ENCODE results near the gene MYOM1. TPM values are rescaled to one million over a fixed set of nuclear protein-coding genes. Genes with fewer than 3 reads are reported as not detected.

MYOM1 gene
- total RNA-seq, 1 experiment from 2014 or later, result 0.92 TPM

- no peaks in the 10 kb centered on the region for H3K27me3 ChIP-seq (ENCODE audit: control insufficient read depth, insufficient read depth, low read length)
- TF ChIP-seq REST (IDR thresholded peaks at IDR 0.05; ENCODE audit: insufficient read depth in 1 of 2, low read depth in 2 of 2, low read length in 1 of 2), result no peak
- TF ChIP-seq TCF7L2 (IDR thresholded peaks at IDR 0.05; ENCODE audit: low read depth, low read length), result no peak
- no peak for TF ChIP-seq POLR2AphosphoS5 (IDR thresholded peaks at IDR 0.05; ENCODE audit: low read depth, low read length)
- TF ChIP-seq, protein P1, sequence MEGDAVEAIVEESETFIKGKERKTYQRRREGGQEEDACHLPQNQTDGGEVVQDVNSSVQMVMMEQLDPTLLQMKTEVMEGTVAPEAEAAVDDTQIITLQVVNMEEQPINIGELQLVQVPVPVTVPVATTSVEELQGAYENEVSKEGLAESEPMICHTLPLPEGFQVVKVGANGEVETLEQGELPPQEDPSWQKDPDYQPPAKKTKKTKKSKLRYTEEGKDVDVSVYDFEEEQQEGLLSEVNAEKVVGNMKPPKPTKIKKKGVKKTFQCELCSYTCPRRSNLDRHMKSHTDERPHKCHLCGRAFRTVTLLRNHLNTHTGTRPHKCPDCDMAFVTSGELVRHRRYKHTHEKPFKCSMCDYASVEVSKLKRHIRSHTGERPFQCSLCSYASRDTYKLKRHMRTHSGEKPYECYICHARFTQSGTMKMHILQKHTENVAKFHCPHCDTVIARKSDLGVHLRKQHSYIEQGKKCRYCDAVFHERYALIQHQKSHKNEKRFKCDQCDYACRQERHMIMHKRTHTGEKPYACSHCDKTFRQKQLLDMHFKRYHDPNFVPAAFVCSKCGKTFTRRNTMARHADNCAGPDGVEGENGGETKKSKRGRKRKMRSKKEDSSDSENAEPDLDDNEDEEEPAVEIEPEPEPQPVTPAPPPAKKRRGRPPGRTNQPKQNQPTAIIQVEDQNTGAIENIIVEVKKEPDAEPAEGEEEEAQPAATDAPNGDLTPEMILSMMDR (IDR thresholded peaks at IDR 0.05), result no peak
- TF ChIP-seq SIN3A (IDR thresholded peaks at IDR 0.05; ENCODE audit: borderline replicate concordance, insufficient read depth, low read depth, low read length), result no peak
- no peak for ATAC-seq
- in situ Hi-C loops (cut with HindIII; ENCODE audit: low pct_unique_long_range_greater_than_20kb, low sequenced_read_pairs) (no loop called here), intact Hi-C loops (cut with micrococcal nuclease; ENCODE audit: unreplicated experiment) (loop anchor here (5.0 kb wide), 2 partner anchors 93 to 222 kb away; partner anchors contain the start of gene MYL12A)
- no peak overlapping the region for H3K4me3 ChIP-seq (ENCODE audit: low read depth in 2 of 2, low read length in 2 of 2)
- DNase-seq (ENCODE audit: low read depth, low spot score), result no peak
- no peaks in the 10 kb centered on the region for H3K36me3 ChIP-seq (ENCODE audit: control insufficient read depth, insufficient read depth, low read length)
- H3K27ac ChIP-seq (ENCODE audit: low read length), result no peak overlapping the region
- no TSS peak for BruUV-seq (replicated peaks)
- H3K9me3 ChIP-seq (ENCODE audit: control insufficient read depth, insufficient read depth, low read depth, low read length), result no peaks in the 10 kb centered on the region
- no peaks in the 10 kb centered on the region for H3K4me1 ChIP-seq (ENCODE audit: control insufficient read depth, insufficient read depth, low read length)
- ChIA-PET POLR2A (no interaction called here), CTCF (no interaction called here)
These were observed 65.6 kb downstream of the MYOM1 start for GRCh38 chr18:3154214-3154613.

- TF ChIP-seq SIN3A (IDR thresholded peaks at IDR 0.05; ENCODE audit: borderline replicate concordance, insufficient read depth, low read depth, low read length) (no peak), POLR2AphosphoS5 (IDR thresholded peaks at IDR 0.05; ENCODE audit: low read depth, low read length) (no peak), REST (IDR thresholded peaks at IDR 0.05; ENCODE audit: insufficient read depth in 1 of 2, low read depth in 2 of 2, low read length in 1 of 2) (no peak), TCF7L2 (IDR thresholded peaks at IDR 0.05; ENCODE audit: low read depth, low read length) (no peak)
- TF ChIP-seq, protein P1 (IDR thresholded peaks at IDR 0.05), result no peak
- in situ Hi-C loops (cut with HindIII; ENCODE audit: low pct_unique_long_range_greater_than_20kb, low sequenced_read_pairs) (no loop called here), intact Hi-C loops (cut with micrococcal nuclease; ENCODE audit: unreplicated experiment) (loop anchor here (5.0 kb wide), 2 partner anchors 94 to 221 kb away; partner anchors contain the start of gene MYL12A)
- no peaks in the 10 kb centered on the region for H3K27me3 ChIP-seq (ENCODE audit: control insufficient read depth, insufficient read depth, low read length)
- H3K4me1 ChIP-seq (ENCODE audit: control insufficient read depth, insufficient read depth, low read length), result no peaks in the 10 kb centered on the region
- H3K27ac ChIP-seq (ENCODE audit: low read length), result no peak overlapping the region
- no peaks in the 10 kb centered on the region for H3K36me3 ChIP-seq (ENCODE audit: control insufficient read depth, insufficient read depth, low read length)
- no peaks in the 10 kb centered on the region for H3K9me3 ChIP-seq (ENCODE audit: control insufficient read depth, insufficient read depth, low read depth, low read length)
- no peak overlapping the region for H3K4me3 ChIP-seq (ENCODE audit: low read depth in 2 of 2, low read length in 2 of 2)
- CTCF ChIA-PET, result interaction anchor here (0.5 kb wide), 1 partner anchor 95 kb away, joined by 4 read pairs; no protein-coding TSS in a partner anchor
- DNase-seq (ENCODE audit: low read depth, low spot score) (no peak), ATAC-seq (no peak)
- BruUV-seq (replicated peaks), result no TSS peak
- POLR2A ChIA-PET, result no interaction called here
These were observed 66.6 kb downstream of the MYOM1 start for GRCh38 chr18:3153107-3153704.
